HepG2 (cell line): ENCODE results near the gene KRT27.

Experiments
- ARID2 ChIP-seq: sonication (generic); formaldehyde crosslinking; IDR thresholded peaks from 2 replicates; pipeline ENCODE4 v1.8.1; 2022; ENCODE audit warnings: mild to moderate bottlenecking, missing genetic modification reagents, borderline replicate concordance
- FOXJ3 ChIP-seq: sonication (generic); formaldehyde crosslinking; IDR thresholded peaks from 2 replicates; pipeline ENCODE4 v1.4.0; 2020; ENCODE audit warnings: missing genetic modification reagents, mild to moderate bottlenecking, borderline replicate concordance
- TAF1 ChIP-seq: sonication (generic); formaldehyde crosslinking; IDR thresholded peaks from 2 replicates; pipeline ENCODE4 v1.4.0; 2020; ENCODE audit warnings: missing genetic modification reagents
- TBP ChIP-seq: sonication (generic); formaldehyde crosslinking; IDR thresholded peaks from 2 replicates; pipeline ENCODE4 v1.5.0; 2020; ENCODE audit warnings: missing genetic modification reagents
- ZNF17 ChIP-seq: sonication (generic); formaldehyde crosslinking; IDR thresholded peaks from 2 replicates; pipeline ENCODE4 v1.5.0; 2020; ENCODE audit warnings: mild to moderate bottlenecking, missing genetic modification reagents
- ZNF569 ChIP-seq: sonication (generic); formaldehyde crosslinking; IDR thresholded peaks from 2 replicates; pipeline ENCODE4 v1.5.0; 2020; ENCODE audit warnings: mild to moderate bottlenecking, missing genetic modification reagents, moderate library complexity, borderline replicate concordance
- ZSCAN21 ChIP-seq: sonication (generic); formaldehyde crosslinking; IDR thresholded peaks from 2 replicates; pipeline ENCODE4 v1.8.0; 2022; ENCODE audit warnings: mild to moderate bottlenecking, missing genetic modification reagents, moderate library complexity, borderline replicate concordance
- TF ChIP-seq, protein P1 (sequence below): sonication (generic); formaldehyde crosslinking; IDR thresholded peaks from 2 replicates; pipeline ENCODE4 v1.4.0; 2020; ENCODE audit warnings: missing genetic modification reagents
- TF ChIP-seq, protein P2 (sequence below): sonication (generic); formaldehyde crosslinking; IDR thresholded peaks from 2 replicates; pipeline ENCODE4 v1.5.0; 2020; ENCODE audit warnings: mild to moderate bottlenecking, missing genetic modification reagents, moderate library complexity

DNA sequence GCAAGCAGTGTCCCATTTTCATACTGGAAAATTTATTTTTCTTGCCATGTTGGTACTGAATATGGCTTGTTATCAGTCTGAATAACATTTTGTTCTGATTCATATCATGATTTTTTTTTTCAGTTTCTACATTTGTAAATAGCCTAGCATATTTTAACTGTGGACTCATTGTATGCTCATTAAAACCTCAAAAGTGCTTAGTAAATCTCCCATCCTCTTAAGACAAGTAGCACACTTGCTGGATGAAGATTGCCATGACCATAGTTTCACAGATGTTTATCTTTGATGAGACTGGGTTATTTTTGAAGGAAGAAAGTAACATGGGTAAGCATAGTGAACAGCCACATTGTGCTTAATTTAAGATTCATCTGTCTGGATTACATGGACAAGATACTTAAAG is 39.2 kb upstream of the KRT27 start:
- TF ChIP-seq TAF1 (no peak), ZNF569 (no peak), FOXJ3 (CRISPR knock-in tag) (no peak), ZSCAN21 (CRISPR knock-in tag) (no peak), TBP (no peak), ZNF17 (CRISPR knock-in tag) (no peak), ARID2 (CRISPR knock-in tag) (no peak)
- TF ChIP-seq, protein P1, sequence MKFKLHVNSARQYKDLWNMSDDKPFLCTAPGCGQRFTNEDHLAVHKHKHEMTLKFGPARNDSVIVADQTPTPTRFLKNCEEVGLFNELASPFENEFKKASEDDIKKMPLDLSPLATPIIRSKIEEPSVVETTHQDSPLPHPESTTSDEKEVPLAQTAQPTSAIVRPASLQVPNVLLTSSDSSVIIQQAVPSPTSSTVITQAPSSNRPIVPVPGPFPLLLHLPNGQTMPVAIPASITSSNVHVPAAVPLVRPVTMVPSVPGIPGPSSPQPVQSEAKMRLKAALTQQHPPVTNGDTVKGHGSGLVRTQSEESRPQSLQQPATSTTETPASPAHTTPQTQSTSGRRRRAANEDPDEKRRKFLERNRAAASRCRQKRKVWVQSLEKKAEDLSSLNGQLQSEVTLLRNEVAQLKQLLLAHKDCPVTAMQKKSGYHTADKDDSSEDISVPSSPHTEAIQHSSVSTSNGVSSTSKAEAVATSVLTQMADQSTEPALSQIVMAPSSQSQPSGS, result no peak
- TF ChIP-seq, protein P2, sequence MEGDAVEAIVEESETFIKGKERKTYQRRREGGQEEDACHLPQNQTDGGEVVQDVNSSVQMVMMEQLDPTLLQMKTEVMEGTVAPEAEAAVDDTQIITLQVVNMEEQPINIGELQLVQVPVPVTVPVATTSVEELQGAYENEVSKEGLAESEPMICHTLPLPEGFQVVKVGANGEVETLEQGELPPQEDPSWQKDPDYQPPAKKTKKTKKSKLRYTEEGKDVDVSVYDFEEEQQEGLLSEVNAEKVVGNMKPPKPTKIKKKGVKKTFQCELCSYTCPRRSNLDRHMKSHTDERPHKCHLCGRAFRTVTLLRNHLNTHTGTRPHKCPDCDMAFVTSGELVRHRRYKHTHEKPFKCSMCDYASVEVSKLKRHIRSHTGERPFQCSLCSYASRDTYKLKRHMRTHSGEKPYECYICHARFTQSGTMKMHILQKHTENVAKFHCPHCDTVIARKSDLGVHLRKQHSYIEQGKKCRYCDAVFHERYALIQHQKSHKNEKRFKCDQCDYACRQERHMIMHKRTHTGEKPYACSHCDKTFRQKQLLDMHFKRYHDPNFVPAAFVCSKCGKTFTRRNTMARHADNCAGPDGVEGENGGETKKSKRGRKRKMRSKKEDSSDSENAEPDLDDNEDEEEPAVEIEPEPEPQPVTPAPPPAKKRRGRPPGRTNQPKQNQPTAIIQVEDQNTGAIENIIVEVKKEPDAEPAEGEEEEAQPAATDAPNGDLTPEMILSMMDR (CRISPR knock-in tag), result no peak
